Mammary epithelial cell (primary cell): ENCODE measurements around the gene PPP1R37.

Source experiments
- EZH2 ChIP-seq: IDR thresholded peaks from 2 replicates; pipeline ENCODE4 v1.6.1; 2012; ENCODE audit warnings: low read length, inconsistent platforms, borderline replicate concordance
- TF ChIP-seq, protein P1 (sequence below), 2 donors: IDR thresholded peaks in 1 of 2; conservative IDR thresholded peaks in 1 of 2; 2 replicates each; pipeline ENCODE4 v1.5.1; 2011 to 2012; ENCODE audit warnings: inconsistent platforms in 2 of 2, low read length in 2 of 2, mild to moderate bottlenecking in 2 of 2, control low read depth in 1 of 2, low read depth in 1 of 2; ENCODE audit not compliant: insufficient read depth in 1 of 2; ENCODE audit errors: extremely low read depth in 1 of 2

DNA sequence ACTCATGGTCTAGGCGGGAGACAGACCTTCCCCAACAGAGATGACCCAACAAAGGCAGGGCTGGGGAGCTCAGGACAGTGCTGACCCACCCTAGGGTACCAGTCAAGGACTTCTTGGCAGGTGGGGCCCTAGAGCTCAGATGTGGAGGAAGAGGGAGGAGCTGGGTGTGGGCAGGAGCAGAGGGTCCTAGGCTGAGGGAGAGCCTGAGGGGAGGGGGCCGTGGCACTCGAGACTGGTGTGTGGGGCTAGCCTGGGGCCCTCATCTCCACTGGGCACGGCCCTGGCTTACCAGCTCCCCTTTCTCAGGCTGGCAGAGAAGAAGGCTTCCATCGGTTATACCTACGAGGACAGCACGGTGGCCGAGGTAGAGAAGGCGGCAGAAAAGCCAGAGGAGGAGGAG lies 35.5 kb upstream of the PPP1R37 start:
- TF ChIP-seq, protein P1, sequence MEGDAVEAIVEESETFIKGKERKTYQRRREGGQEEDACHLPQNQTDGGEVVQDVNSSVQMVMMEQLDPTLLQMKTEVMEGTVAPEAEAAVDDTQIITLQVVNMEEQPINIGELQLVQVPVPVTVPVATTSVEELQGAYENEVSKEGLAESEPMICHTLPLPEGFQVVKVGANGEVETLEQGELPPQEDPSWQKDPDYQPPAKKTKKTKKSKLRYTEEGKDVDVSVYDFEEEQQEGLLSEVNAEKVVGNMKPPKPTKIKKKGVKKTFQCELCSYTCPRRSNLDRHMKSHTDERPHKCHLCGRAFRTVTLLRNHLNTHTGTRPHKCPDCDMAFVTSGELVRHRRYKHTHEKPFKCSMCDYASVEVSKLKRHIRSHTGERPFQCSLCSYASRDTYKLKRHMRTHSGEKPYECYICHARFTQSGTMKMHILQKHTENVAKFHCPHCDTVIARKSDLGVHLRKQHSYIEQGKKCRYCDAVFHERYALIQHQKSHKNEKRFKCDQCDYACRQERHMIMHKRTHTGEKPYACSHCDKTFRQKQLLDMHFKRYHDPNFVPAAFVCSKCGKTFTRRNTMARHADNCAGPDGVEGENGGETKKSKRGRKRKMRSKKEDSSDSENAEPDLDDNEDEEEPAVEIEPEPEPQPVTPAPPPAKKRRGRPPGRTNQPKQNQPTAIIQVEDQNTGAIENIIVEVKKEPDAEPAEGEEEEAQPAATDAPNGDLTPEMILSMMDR (conservative IDR thresholded peaks at IDR 0.05 in 1 of 2, IDR thresholded peaks at IDR 0.05 in 1 of 2; ENCODE audit: extremely low read depth in 1 of 2, insufficient read depth in 1 of 2, low read depth in 1 of 2, low read length in 2 of 2): no peak
- TF ChIP-seq EZH2: no peak
